ENCODE measurements around the gene ADPRHL1. TPM values are rescaled to one million over a fixed set of nuclear protein-coding genes. Genes with fewer than 3 reads are reported as not detected.

The ADPRHL1 gene
- total RNA-seq, 2 donors from 2014 or later: 1.6 to 2.9 TPM

GRCh38 chr13:113447596-113447995 is 5.7 kb downstream of the ADPRHL1 start:
- WGBS, 2 experiments (ENCODE audit: insufficient coverage in 1 of 2, insufficient read length in 1 of 2): 93 to 97% methylated on average over 6 of the region's 6 CpGs
- no peak overlapping the region for H3K9ac ChIP-seq (ENCODE audit: extremely low read depth, low read length, poor library complexity, severe bottlenecking)
- peaks cover 5% of the 10 kb centered on the region for H3K9me3 ChIP-seq (ENCODE audit: control insufficient read depth, low read length)
- no peaks in the 10 kb centered on the region for H3K27me3 ChIP-seq (ENCODE audit: control insufficient read depth, insufficient read depth, low read length, poor library complexity, severe bottlenecking)
- no peaks in the 10 kb centered on the region for H3K4me1 ChIP-seq (ENCODE audit: control insufficient read depth, insufficient read depth, low read length)
- no peak overlapping the region for H3K27ac ChIP-seq (ENCODE audit: low read depth, low read length)
- no peak for TF ChIP-seq CTCF (conservative IDR thresholded peaks at IDR 0.05)
- Mint-ChIP-seq H3K36me3 (ENCODE audit: low read depth) (peaks cover 36% of the 10 kb centered on the region), H3K27me3 (ENCODE audit: insufficient read depth) (no peaks in the 10 kb centered on the region), H3K4me1 (peaks cover 4% of the 10 kb centered on the region), H3K27ac (no peak overlapping the region), H3K4me3 (no peak overlapping the region), H3K9me3 (peaks cover 3% of the 10 kb centered on the region)
- peaks cover 4% of the 10 kb centered on the region for H3K36me3 ChIP-seq (ENCODE audit: control insufficient read depth, insufficient read depth, low read length)
- no peak for DNase-seq
- no peak overlapping the region for H3K4me3 ChIP-seq (ENCODE audit: low read length)

GRCh38 chr13:113446488-113446854 is 6.8 kb downstream of the ADPRHL1 start:
- 82 to 85% methylated on average over 7 to 9 of the region's 9 CpGs for WGBS, 2 experiments (ENCODE audit: insufficient coverage in 1 of 2, insufficient read length in 1 of 2)
- H3K9ac ChIP-seq (ENCODE audit: extremely low read depth, low read length, poor library complexity, severe bottlenecking): no peak overlapping the region
- peaks cover 5% of the 10 kb centered on the region for H3K36me3 ChIP-seq (ENCODE audit: control insufficient read depth, insufficient read depth, low read length)
- no peaks in the 10 kb centered on the region for H3K27me3 ChIP-seq (ENCODE audit: control insufficient read depth, insufficient read depth, low read length, poor library complexity, severe bottlenecking)
- Mint-ChIP-seq H3K27me3 (ENCODE audit: insufficient read depth) (no peaks in the 10 kb centered on the region), H3K4me1 (peaks cover 4% of the 10 kb centered on the region), H3K4me3 (no peak overlapping the region), H3K27ac (no peak overlapping the region), H3K36me3 (ENCODE audit: low read depth) (peaks cover 48% of the 10 kb centered on the region), H3K9me3 (peaks cover 3% of the 10 kb centered on the region)
- no peak for DNase-seq
- no peaks in the 10 kb centered on the region for H3K4me1 ChIP-seq (ENCODE audit: control insufficient read depth, insufficient read depth, low read length)
- peaks cover 10% of the 10 kb centered on the region for H3K9me3 ChIP-seq (ENCODE audit: control insufficient read depth, low read length)
- no peak for TF ChIP-seq CTCF (conservative IDR thresholded peaks at IDR 0.05)
- H3K4me3 ChIP-seq (ENCODE audit: low read length): no peak overlapping the region
- H3K27ac ChIP-seq (ENCODE audit: low read depth, low read length): no peak overlapping the region

GRCh38 chr13:113445791-113446487 is 7.3 kb downstream of the ADPRHL1 start:
- DNase-seq: peak; percentile 36
- Histone ChIP-seq H3K27me3 (ENCODE audit: control insufficient read depth, insufficient read depth, low read length, poor library complexity, severe bottlenecking) (no peaks in the 10 kb centered on the region), H3K9me3 (ENCODE audit: control insufficient read depth, low read length) (peaks cover 10% of the 10 kb centered on the region), H3K4me3 (ENCODE audit: low read length) (no peak overlapping the region), H3K9ac (ENCODE audit: extremely low read depth, low read length, poor library complexity, severe bottlenecking) (no peak overlapping the region), H3K27ac (ENCODE audit: low read depth, low read length) (no peak overlapping the region), H3K36me3 (ENCODE audit: control insufficient read depth, insufficient read depth, low read length) (peaks cover 5% of the 10 kb centered on the region), H3K4me1 (ENCODE audit: control insufficient read depth, insufficient read depth, low read length) (no peaks in the 10 kb centered on the region)
- peaks cover 3% of the 10 kb centered on the region for H3K9me3 Mint-ChIP-seq
- no peaks in the 10 kb centered on the region for H3K27me3 Mint-ChIP-seq (ENCODE audit: insufficient read depth)
- no peak for TF ChIP-seq CTCF (conservative IDR thresholded peaks at IDR 0.05)
- H3K4me1 Mint-ChIP-seq: peaks cover 4% of the 10 kb centered on the region
- H3K36me3 Mint-ChIP-seq (ENCODE audit: low read depth): peaks cover 50% of the 10 kb centered on the region
- no peak overlapping the region for H3K4me3 Mint-ChIP-seq
- WGBS, 2 experiments (ENCODE audit: insufficient coverage in 1 of 2, insufficient read length in 1 of 2): 75 to 86% methylated on average over 4 to 14 of the region's 19 CpGs
- H3K27ac Mint-ChIP-seq: no peak overlapping the region
